Activated CD4-positive, CD25-positive, alpha-beta regulatory T cell treated with anti-CD3 and anti-CD28 coated beads, Interleukin-2, amount 50 U/mL, for 24 hours (primary cell): ENCODE data around the gene PTGES3L.
A peak's percentile ranks its signal among the peaks of the same experiment; 100 is the strongest.
"Not testable (repeated sequence)": the region's sequence is repeated elsewhere in the genome, so short reads cannot be mapped to it uniquely, and the experiment has no call there.

ENCODE experiments used
- ATAC-seq, 2 donors: fragments of 150-1000 bp; cut with Tn5 transposase; one replicate each; pipeline ENCODE4 v1.10.0; 2021; ENCODE audit warnings: mild to moderate bottlenecking in 1 of 2, moderate library complexity in 1 of 2

The PTGES3L gene

GRCh38 chr17:43014020-43014648 is 34.3 kb upstream of the PTGES3L start:
- no peak for ATAC-seq

GRCh38 chr17:43013296-43013695 is 33.4 kb upstream of the PTGES3L start:
- ATAC-seq = no peak

- no peak for ATAC-seq
These were observed 32.0 kb upstream of the PTGES3L start for GRCh38 chr17:43011728-43012472.

- no peak for ATAC-seq
These were observed 30.9 kb upstream of the PTGES3L start for GRCh38 chr17:43010667-43011308.

- ATAC-seq = peak; percentile 98
These were observed 27.0 kb upstream of the PTGES3L start, which contains the start of gene IFI35 for GRCh38 chr17:43006639-43007551. TSS of gene IFI35 (plus strand) at chr17:43006784. CDS start at chr17:43006948, 164 bp downstream.

DNA sequence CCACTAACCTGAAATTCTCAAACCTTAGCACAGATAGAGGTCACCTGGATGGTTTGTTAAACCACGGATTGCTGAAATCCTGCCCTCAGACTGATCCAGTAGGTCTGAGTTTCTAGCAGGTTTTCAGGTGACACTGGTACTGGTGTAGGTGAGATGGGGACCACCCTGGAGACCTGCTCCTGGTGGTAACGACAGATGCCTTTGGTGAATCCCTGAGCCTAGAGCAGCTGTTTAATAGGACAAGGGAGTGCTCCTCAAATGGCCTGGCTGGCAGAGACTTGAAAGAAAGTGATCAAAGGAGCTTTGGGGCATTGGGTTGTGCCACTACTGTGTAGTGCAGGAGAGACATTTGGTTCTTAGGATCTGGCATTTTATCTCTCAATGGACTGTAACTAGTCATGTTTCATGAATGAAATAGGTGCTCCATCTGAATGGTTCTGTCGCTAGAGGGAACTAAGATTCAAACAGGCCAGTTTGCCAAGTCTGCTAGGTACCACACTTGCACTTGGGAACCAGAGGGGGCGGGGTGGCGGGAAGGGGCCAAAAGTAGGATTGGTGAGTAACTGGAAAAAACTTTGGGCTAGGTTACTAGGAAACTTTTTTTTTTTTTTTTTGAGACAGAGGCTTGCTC is 23.8 kb upstream of the PTGES3L start:
- no peak for ATAC-seq

DNA sequence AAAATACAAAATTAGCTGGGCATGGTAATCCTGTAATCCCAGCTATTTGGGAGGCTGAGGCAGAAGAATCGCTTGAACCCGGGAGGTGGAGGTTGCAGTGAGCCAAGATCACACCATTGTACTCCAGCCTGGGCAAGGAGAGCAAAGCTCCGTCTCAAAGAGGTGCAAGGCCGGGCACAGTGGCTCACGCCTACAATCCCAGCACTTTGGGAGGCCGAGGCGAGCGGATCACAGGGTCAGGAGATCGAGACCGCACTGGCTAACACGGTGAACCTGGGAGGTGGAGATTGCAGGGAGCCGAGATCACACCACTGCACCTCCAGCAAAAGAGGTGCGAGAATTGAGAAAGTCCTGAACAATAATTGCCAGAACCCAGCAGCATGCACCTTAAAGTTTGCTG is 21.0 kb upstream of the PTGES3L start:
- not testable (repeated sequence) for ATAC-seq

GRCh38 chr17:42999003-42999525 is 19.2 kb upstream of the PTGES3L start:
- no peak for ATAC-seq

- ATAC-seq = peak; percentile 96 to 97
These were observed 18.4 kb upstream of the PTGES3L start, which contains the start of gene RPL27 for GRCh38 chr17:42997984-42998938. TSS of gene RPL27 (plus strand) at chr17:42998419. CDS start at chr17:42998751, 332 bp downstream.

DNA sequence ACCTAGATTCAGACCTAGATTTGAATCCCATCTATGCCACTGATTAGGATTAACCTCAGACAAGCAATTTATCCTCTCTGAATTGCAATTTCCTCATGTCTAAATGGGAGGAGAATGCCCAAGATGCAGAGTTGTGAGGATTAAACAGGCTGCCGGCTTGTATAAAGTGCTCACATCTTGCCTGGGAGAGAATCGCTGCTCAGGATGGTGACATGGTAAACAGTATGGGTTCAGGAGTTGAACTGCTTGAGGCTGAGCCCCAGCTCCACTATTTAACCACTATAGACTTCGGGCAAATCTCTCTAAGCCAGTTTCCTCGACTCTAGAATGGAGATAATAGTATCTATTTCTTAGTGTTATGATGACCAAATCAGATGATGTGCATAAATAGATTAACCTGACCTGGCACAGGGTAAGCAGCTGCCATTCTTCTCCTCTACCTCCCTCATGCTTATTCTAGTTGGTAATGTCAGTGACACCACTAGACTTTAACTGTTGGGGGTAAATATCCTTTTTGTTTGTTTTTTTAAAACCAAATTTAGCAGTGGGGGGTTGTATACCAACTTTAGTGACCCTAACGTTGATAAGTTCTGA is 17.6 kb upstream of the PTGES3L start:
- no peak for ATAC-seq

GRCh38 chr17:42993913-42994312 is 14.0 kb upstream of the PTGES3L start:
- ATAC-seq = not testable (repeated sequence)

DNA sequence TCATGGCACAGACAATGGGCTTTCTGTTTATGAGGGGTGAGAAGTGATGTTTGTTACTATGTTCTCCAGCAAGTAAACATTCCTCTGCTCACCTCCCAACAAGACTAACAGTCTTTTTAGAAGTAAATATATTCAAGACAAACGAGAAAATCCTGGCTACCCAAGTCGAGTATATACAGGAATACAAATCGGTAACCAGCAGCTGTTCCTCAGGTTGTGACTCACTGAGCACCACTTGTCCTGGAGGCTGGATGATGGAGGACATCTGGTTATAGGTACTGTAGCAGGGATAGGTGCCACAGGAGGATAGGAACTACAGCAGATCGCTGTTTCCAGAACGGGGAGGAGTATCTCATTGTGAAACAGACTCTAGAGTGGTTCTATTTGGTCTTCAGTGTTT is 13.0 kb upstream of the PTGES3L start:
- no peak for ATAC-seq

DNA sequence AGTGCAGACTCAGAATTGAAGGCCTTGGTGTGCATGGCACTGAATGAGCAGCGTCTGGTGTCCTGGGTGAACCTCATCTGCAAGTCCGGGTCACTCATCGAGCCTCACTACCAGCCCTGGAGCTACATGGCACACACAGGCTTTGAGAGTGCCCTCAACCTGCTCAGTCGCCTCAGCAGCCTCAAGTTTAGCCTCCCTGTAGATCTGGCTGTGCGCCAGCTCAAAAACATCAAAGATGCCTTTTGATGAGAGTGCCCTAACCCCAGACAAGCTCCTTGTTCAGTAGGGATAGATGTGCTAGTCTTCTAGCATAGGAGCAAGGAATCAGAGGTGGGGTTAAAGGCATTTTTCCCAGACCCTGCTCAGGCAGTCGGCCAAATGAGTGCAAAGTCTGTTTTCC is 11.6 kb upstream of the PTGES3L start:
- no peak for ATAC-seq

- no peak for ATAC-seq
These were observed 10.1 kb upstream of the PTGES3L start for GRCh38 chr17:42989726-42990652.

- ATAC-seq = no peak
These were observed 9.3 kb upstream of the PTGES3L start for GRCh38 chr17:42989141-42989540.

- no peak for ATAC-seq
These were observed 5.3 kb upstream of the PTGES3L start for GRCh38 chr17:42985225-42985624.

DNA sequence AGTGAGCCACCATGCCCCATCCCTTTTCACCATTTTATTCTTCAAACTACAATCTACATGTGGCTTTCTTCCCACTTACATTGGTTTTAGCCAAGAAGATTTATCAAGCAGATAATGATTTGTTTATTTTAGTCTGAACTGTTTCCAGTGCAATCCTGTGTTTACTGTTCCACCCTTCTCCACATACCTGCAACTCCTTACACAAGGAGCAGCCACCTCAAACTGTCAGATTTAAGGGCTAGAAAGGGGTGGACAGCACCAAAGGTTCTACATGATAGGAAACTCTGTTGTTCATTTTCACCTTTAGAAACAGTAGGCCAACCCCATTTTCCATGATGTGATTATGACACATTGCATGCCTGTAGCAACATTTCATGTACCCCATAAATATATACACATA is 2.4 kb upstream of the PTGES3L start:
- ATAC-seq = no peak

GRCh38 chr17:42980766-42981397 is 1.0 kb upstream of the PTGES3L start:
- ATAC-seq = peak; percentile 84 to 86
